ENCODE results near the gene KIAA1614.

Gene KIAA1614

DNA sequence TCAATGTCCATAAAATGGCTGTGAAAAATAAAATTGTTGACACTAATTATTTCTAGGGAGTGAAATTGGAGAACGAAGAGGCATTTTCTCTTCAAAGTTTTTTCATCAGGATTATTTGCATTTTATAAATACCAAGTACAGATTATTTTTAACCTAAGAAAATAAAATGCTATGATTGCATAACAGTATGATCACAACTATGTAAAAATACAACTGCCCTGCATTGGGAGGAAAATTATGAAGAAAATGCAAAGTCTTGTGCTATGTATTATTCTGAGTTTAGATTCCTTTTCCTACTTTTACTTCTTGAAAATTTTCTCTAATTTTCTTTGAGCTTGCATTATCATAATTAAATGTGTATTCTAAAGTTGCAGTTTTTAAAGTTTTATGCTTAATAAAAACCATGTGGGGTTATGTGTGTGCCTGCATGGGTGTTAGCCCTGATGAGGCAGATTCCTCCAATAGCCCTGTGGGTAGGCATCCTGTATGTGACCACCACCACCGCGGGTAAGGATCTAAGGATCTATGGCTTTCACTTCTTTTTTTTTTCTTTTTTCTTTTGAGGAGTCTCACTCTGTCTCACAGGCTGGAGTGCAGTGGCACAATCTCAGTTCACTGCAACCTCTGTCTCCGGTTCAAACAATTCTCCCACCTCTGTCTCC, 85.3 kb downstream of the KIAA1614 start:
- H3K4me1 ChIP-seq (ENCODE audit: control insufficient read depth, insufficient read depth, low read length), result no peaks in the 10 kb centered on the region
- H3K4me3 ChIP-seq (ENCODE audit: insufficient read depth, low read depth, low read length), result no peak overlapping the region
- no peak overlapping the region for H3K27ac ChIP-seq (ENCODE audit: insufficient read depth, low read depth, low read length, poor library complexity, severe bottlenecking)
- 89 to 90% methylated on average over 3 to 4 of the region's 4 CpGs for WGBS, 2 experiments
- H3K9me3 ChIP-seq (ENCODE audit: control insufficient read depth, low read length), result no peaks in the 10 kb centered on the region
- no peaks in the 10 kb centered on the region for H3K27me3 ChIP-seq (ENCODE audit: control insufficient read depth, insufficient read depth, low read length, poor library complexity, severe bottlenecking)
- peaks cover 12% of the 10 kb centered on the region for H3K36me3 ChIP-seq (ENCODE audit: control insufficient read depth, insufficient read depth, low read length)

Measured in ectodermal cell (in vitro differentiated cells).